ENCODE results near the gene SFTPB.

SFTPB gene

GRCh38 chr2:85695691-85696668 is 28.0 kb upstream of the SFTPB start:
- Histone ChIP-seq H3K79me2 (no peaks in the 10 kb centered on the region), H3K4me1 (no peaks in the 10 kb centered on the region), H2AFZ (no peak overlapping the region), H3K9ac (no peak overlapping the region), H3K27ac (no peak overlapping the region), H3K27me3 (ENCODE audit: control insufficient read depth, insufficient read depth, low read length) (no peaks in the 10 kb centered on the region), H3K4me2 (ENCODE audit: low read length) (no peak overlapping the region), H3K36me3 (ENCODE audit: control insufficient read depth, insufficient read depth, low read length) (no peaks in the 10 kb centered on the region), H3K4me3 (ENCODE audit: low read depth, low read length) (no peak overlapping the region), H3K9me3 (ENCODE audit: control insufficient read depth, low read length) (no peaks in the 10 kb centered on the region)
- no peak for TF ChIP-seq CTCF (IDR thresholded peaks at IDR 0.05)

- H3K4me1 ChIP-seq: no peaks in the 10 kb centered on the region
- no peak for TF ChIP-seq CTCF (IDR thresholded peaks at IDR 0.05)
- H3K27ac ChIP-seq: no peak overlapping the region
- H3K9ac ChIP-seq: no peak overlapping the region
- no peak overlapping the region for H3K4me3 ChIP-seq (ENCODE audit: low read depth, low read length)
- H3K79me2 ChIP-seq: no peaks in the 10 kb centered on the region
- H3K9me3 ChIP-seq (ENCODE audit: control insufficient read depth, low read length): no peaks in the 10 kb centered on the region
- H3K27me3 ChIP-seq (ENCODE audit: control insufficient read depth, insufficient read depth, low read length): no peaks in the 10 kb centered on the region
- H2AFZ ChIP-seq: no peak overlapping the region
- no peak overlapping the region for H3K4me2 ChIP-seq (ENCODE audit: low read length)
- H3K36me3 ChIP-seq (ENCODE audit: control insufficient read depth, insufficient read depth, low read length): no peaks in the 10 kb centered on the region
Measured at GRCh38 chr2:85695121-85695520, 27.1 kb upstream of the SFTPB start.

- Histone ChIP-seq H3K27me3 (ENCODE audit: control insufficient read depth, insufficient read depth, low read length) (no peaks in the 10 kb centered on the region), H3K4me1 (no peaks in the 10 kb centered on the region), H3K9me3 (ENCODE audit: control insufficient read depth, low read length) (no peaks in the 10 kb centered on the region), H3K36me3 (ENCODE audit: control insufficient read depth, insufficient read depth, low read length) (no peaks in the 10 kb centered on the region), H2AFZ (no peak within 1 kb of the TSS), H3K9ac (no peak within 1 kb of the TSS), H3K79me2 (no peaks in the 10 kb centered on the region), H3K4me2 (ENCODE audit: low read length) (no peak within 1 kb of the TSS), H3K4me3 (ENCODE audit: low read depth, low read length) (no peak within 1 kb of the TSS), H3K27ac (no peak within 1 kb of the TSS)
- TF ChIP-seq CTCF (IDR thresholded peaks at IDR 0.05): no peak
Measured at GRCh38 chr2:85694052-85695025, 26.3 kb upstream of the SFTPB start, which contains the start of gene GNLY. Gene GNLY (plus strand): TSS chr2:85694358. CDS start chr2:85694419, 61 bp downstream.

GRCh38 chr2:85692039-85692645 is 24.1 kb upstream of the SFTPB start:
- Histone ChIP-seq H3K4me3 (ENCODE audit: low read depth, low read length) (no peak overlapping the region), H3K27me3 (ENCODE audit: control insufficient read depth, insufficient read depth, low read length) (no peaks in the 10 kb centered on the region), H3K9me3 (ENCODE audit: control insufficient read depth, low read length) (no peaks in the 10 kb centered on the region), H3K9ac (no peak overlapping the region), H3K79me2 (no peaks in the 10 kb centered on the region), H2AFZ (no peak overlapping the region), H3K4me2 (ENCODE audit: low read length) (no peak overlapping the region), H3K4me1 (no peaks in the 10 kb centered on the region), H3K36me3 (ENCODE audit: control insufficient read depth, insufficient read depth, low read length) (no peaks in the 10 kb centered on the region), H3K27ac (no peak overlapping the region)
- no peak for TF ChIP-seq CTCF (IDR thresholded peaks at IDR 0.05)

Measured in parathyroid adenoma (tissue), 2 donors.